K562 (cell line): ENCODE results near the gene RPL22. TPM values are rescaled to one million over a fixed set of nuclear protein-coding genes. Genes with fewer than 3 reads are reported as not detected.

Source experiments
- ATAC-seq: fragments of 200-7000 bp; cut with Tn5 transposase; 3 replicates; pipeline ENCODE4 v1.9.1; 2020; ENCODE audit warnings: moderate library complexity
- BruUV-seq: library from RNA; stranded (reverse); fragments of 400-500 nt; replicated peaks from 2 replicates; lab custom pipeline; 2021; lab: Mats Ljungman, UMichigan
- CTCF ChIA-PET: fragments of 300-600 bp; formaldehyde crosslinking; extraction: SDS; loops from one replicate; lab custom pipeline; 2021; ENCODE audit warnings: low intra/inter-chr PET ratio; lab: Yijun Ruan, JAX
- POLR2A ChIA-PET: fragments of 300-600, 350-650 bp; sonication (Branson Sonifier 250); formaldehyde crosslinking; extraction: SDS; loops from one replicate; lab custom pipeline; 2021; ENCODE audit warnings: antibody characterized with exemption, inconsistent platforms; lab: Yijun Ruan, JAX
- DNase-seq, 4 experiments: peaks; one replicate each; pipeline versions ENCODE4 v3.0.0 to v3.0.0-alpha.2; 2011 to 2018; ENCODE audit warnings: low spot score in 3 of 4, mixed read lengths in 3 of 4; ENCODE audit errors: extremely low read depth in 1 of 4
- FAIRE-seq: peaks from 2 replicates; lab custom pipeline; 2011; peaks lifted over from hg19 to GRCh38; lab: Jason Lieb, UNC
- H2AFZ ChIP-seq: 2 replicates; pipeline ENCODE4 v1.6.0; 2011; ENCODE audit warnings: low read depth, low read length, control low read depth, inconsistent platforms
- H3K27ac ChIP-seq: fragments of 200-600 bp; 3 replicates; pipeline ENCODE4 v1.8.0; 2011; ENCODE audit warnings: low read depth, mild to moderate bottlenecking, control low read depth, inconsistent platforms, low read length, moderate library complexity, mixed read lengths; ENCODE audit errors: extremely low read depth
- H3K27me3 ChIP-seq, 2 experiments: fragments of 300-600 bp in 1 of 2; 2 replicates in 1 of 2; 3 replicates in 1 of 2; pipeline versions ENCODE4 v1.6.0 to v1.8.0; 2011; ENCODE audit warnings: inconsistent platforms in 2 of 2, low read length in 2 of 2, mild to moderate bottlenecking in 1 of 2, mixed read lengths in 1 of 2, moderate library complexity in 1 of 2; ENCODE audit not compliant: control insufficient read depth in 2 of 2, insufficient read depth in 2 of 2
- H3K36me3 ChIP-seq: fragments of 300-600 bp; 3 replicates; pipeline ENCODE4 v1.8.0; 2011; ENCODE audit warnings: mild to moderate bottlenecking, low read length, inconsistent platforms; ENCODE audit not compliant: control insufficient read depth, insufficient read depth
- H3K4me1 ChIP-seq, 2 experiments: fragments of 200-600 bp in 1 of 2; replicated peaks in 1 of 2; 2 replicates in 1 of 2; 3 replicates in 1 of 2; pipeline versions ENCODE4 v1.5.1 to v1.8.0; 2011; ENCODE audit warnings: inconsistent platforms in 2 of 2, low read length in 2 of 2, mild to moderate bottlenecking in 1 of 2, mixed read lengths in 1 of 2, moderate library complexity in 1 of 2; ENCODE audit not compliant: control insufficient read depth in 2 of 2, insufficient read depth in 2 of 2
- H3K4me2 ChIP-seq: 2 replicates; pipeline ENCODE4 v1.6.1; 2011; ENCODE audit warnings: low read length, control low read depth, inconsistent platforms, mixed read lengths; ENCODE audit not compliant: insufficient read depth
- H3K4me3 ChIP-seq: fragments of 200-600 bp; sonication (generic), shearing (Covaris generic); 2 replicates; pipeline ENCODE4 v1.5.1; 2016; ENCODE audit warnings: control low read depth, inconsistent platforms
- H3K79me2 ChIP-seq: fragments of 200-600 bp; 3 replicates; pipeline ENCODE4 v1.8.0; 2011; ENCODE audit warnings: low read length, inconsistent platforms; ENCODE audit not compliant: control insufficient read depth, insufficient read depth
- H3K9ac ChIP-seq, 2 experiments: 2 replicates each; pipeline versions ENCODE4 v1.6.0 to v1.6.1; 2011; ENCODE audit warnings: low read depth in 2 of 2, low read length in 2 of 2, control low read depth in 1 of 2, inconsistent platforms in 1 of 2, mild to moderate bottlenecking in 1 of 2, mixed read lengths in 1 of 2; ENCODE audit not compliant: insufficient read depth in 1 of 2
- H3K9me1 ChIP-seq: one replicate; pipeline ENCODE4 v1.6.0; 2011; ENCODE audit warnings: inconsistent platforms, mild to moderate bottlenecking, low read length, moderate library complexity; ENCODE audit not compliant: control insufficient read depth, insufficient read depth
- H3K9me3 ChIP-seq: replicated peaks from 2 replicates; pipeline ENCODE4 v1.5.1; 2011; ENCODE audit warnings: low read depth, low read length, inconsistent platforms; ENCODE audit not compliant: control insufficient read depth, insufficient read depth
- H4K20me1 ChIP-seq: replicated peaks from 2 replicates; pipeline ENCODE4 v1.6.1; 2011; ENCODE audit warnings: low read length, inconsistent platforms, mixed read lengths; ENCODE audit not compliant: control insufficient read depth, insufficient read depth
- FOXP1 ChIP-seq: sonication (generic); formaldehyde crosslinking; IDR thresholded peaks from 2 replicates; pipeline ENCODE4 v1.8.0; 2022; ENCODE audit warnings: mild to moderate bottlenecking, missing genetic modification reagents
- GABPB2 ChIP-seq: fragments of 250-450 bp; sonication (Bioruptor Pico); conservative IDR thresholded peaks from 2 replicates; pipeline ENCODE4 v1.5.1; 2021; ENCODE audit warnings: mild to moderate bottlenecking
- IRF1 ChIP-seq: sonication (generic); formaldehyde crosslinking; IDR thresholded peaks from 2 replicates; pipeline ENCODE4 v1.8.0; 2022; ENCODE audit warnings: missing genetic modification reagents, mild to moderate bottlenecking, borderline replicate concordance
- JUNB ChIP-seq: fragments of 450-650 bp; formaldehyde crosslinking; conservative IDR thresholded peaks from 2 replicates; pipeline ENCODE4 v1.4.0; 2020; ENCODE audit warnings: mild to moderate bottlenecking
- KAT8 ChIP-seq: fragments of 450-650 bp; IDR thresholded peaks from 2 replicates; pipeline ENCODE4 v1.6.1; 2016; ENCODE audit warnings: low read depth, mild to moderate bottlenecking
- LARP7 ChIP-seq: fragments of 450-650 bp; IDR thresholded peaks from 2 replicates; pipeline ENCODE4 v1.6.1; 2016
- PCBP2 ChIP-seq: fragments of 200-400 bp; formaldehyde crosslinking; IDR thresholded peaks from 2 replicates; pipeline ENCODE4 v1.6.1; 2018; ENCODE audit warnings: low read length, low read depth, mild to moderate bottlenecking, moderate library complexity; ENCODE audit not compliant: poor library complexity, severe bottlenecking
- PHF8 ChIP-seq: fragments of 200-600 bp; sonication (generic); IDR thresholded peaks from 2 replicates; pipeline ENCODE4 v1.6.1; 2012; ENCODE audit warnings: mixed run types, mild to moderate bottlenecking, inconsistent platforms, low read length, moderate library complexity, borderline replicate concordance
- PTRF ChIP-seq: fragments of 450-650 bp; IDR thresholded peaks from 2 replicates; pipeline ENCODE4 v1.6.1; 2016; ENCODE audit warnings: mild to moderate bottlenecking, missing genetic modification characterization, missing compliant biosample characterization
- RBM14 ChIP-seq: fragments of 200-400 bp; formaldehyde crosslinking; IDR thresholded peaks from 2 replicates; pipeline ENCODE4 v1.6.1; 2018; ENCODE audit warnings: low read depth, mild to moderate bottlenecking, low read length, moderate library complexity, borderline replicate concordance; ENCODE audit not compliant: insufficient read depth
- XRCC4 ChIP-seq: IDR thresholded peaks from one replicate; pipeline ENCODE4 v1.6.1; 2011; ENCODE audit not compliant: insufficient read depth, insufficient read length; ENCODE audit errors: extremely low read depth
- ZEB2 ChIP-seq: fragments of 450-650 bp; IDR thresholded peaks from 2 replicates; pipeline ENCODE4 v1.6.1; 2016
- ZNF12 ChIP-seq: sonication (generic); formaldehyde crosslinking; IDR thresholded peaks from 2 replicates; pipeline ENCODE4 v1.4.0; 2020; ENCODE audit warnings: mild to moderate bottlenecking, missing genetic modification reagents
- ZNF253 ChIP-seq: fragments of 250-450 bp; sonication (Bioruptor Pico); conservative IDR thresholded peaks from 2 replicates; pipeline ENCODE4 v1.6.1; 2021; ENCODE audit warnings: mild to moderate bottlenecking
- WGBS: fragments of 100-300 bp; shearing (Covaris generic); methylation state at CpG from one replicate; pipeline ENCODE4 v1.1.6; 2016; ENCODE audit warnings: low coverage, mixed read lengths; ENCODE audit not compliant: insufficient coverage; ENCODE audit errors: missing lambda C conversion rate; 5-methylcytosine and 5-hydroxymethylcytosine counted together
- in situ Hi-C: fragments of 300-500 bp; cut with MboI; formaldehyde crosslinking; loops from 4 replicates; pipeline ENCODE4 v1.15.0; 2018; ENCODE audit warnings: inconsistent platforms, mixed read lengths
- intact Hi-C: fragments of 100-400 bp; cut with micrococcal nuclease; formaldehyde crosslinking; loops from 2 replicates; pipeline ENCODE4 v1.14.2; 2022
- polyA plus RNA-seq, 8 experiments: library from polyadenylated mRNA; depleted of rRNA in 4 of 8; stranded (reverse) in 5 of 8; unstranded in 3 of 8; fragments of >200 nt; fragmentation: Nextera tagmentation in 2 of 8; fragmentation: Illumina TruSeq in 1 of 8; extraction: Ambion mirVana in 2 of 8; extraction: Trizol in 1 of 8; gene quantifications; 2 replicates each; pipeline versions ENCODE4 v1.2.1 to v1.2.3, GENCODE V29; 2011 to 2014; ENCODE audit warnings: inconsistent platforms in 1 of 8, missing spikeins in 1 of 8
- total RNA-seq, 7 experiments: library from RNA; depleted of rRNA in 6 of 7; stranded (reverse); fragments of >200 nt in 6 of 7; fragmentation: Illumina TruSeq in 2 of 7; extraction: Trizol in 2 of 7; gene quantifications; 2 replicates each; pipeline versions ENCODE4 v1.2.1 to v1.2.3, GENCODE V29; 2011 to 2021; ENCODE audit warnings: low replicate concordance in 1 of 7

Gene RPL22
- total and polyA plus RNA-seq, 9 of the 15 experiments (the other 6 are each of a cell fraction or from before 2014, with no cell fraction given) = 467 to 1,165 (median 607) TPM

- CTCF ChIA-PET = no interaction called here
- intact Hi-C loops = no loop called here
- DNase-seq (no peak), ATAC-seq (no peak)
- Histone ChIP-seq H3K27me3 (peaks cover 0 to 9% of the 10 kb centered on the region in 2 experiments; a peak in 1 of 5 replicates), H4K20me1 (peaks cover 31% of the 10 kb centered on the region), H3K27ac (no peak overlapping the region)
- TF ChIP-seq GABPB2 (CRISPR knock-in tag) = no peak
- no peak for TF ChIP-seq FOXP1
- TF ChIP-seq IRF1 (CRISPR knock-in tag) = no peak
- no peak for TF ChIP-seq ZNF253
- no peak for TF ChIP-seq ZEB2
- TF ChIP-seq JUNB (CRISPR knock-in tag) = no peak
- no peak for TF ChIP-seq LARP7
- no peak for TF ChIP-seq ZNF12 (CRISPR knock-in tag)
- no peak for TF ChIP-seq PHF8
- TF ChIP-seq PTRF (tag) = no peak
- no peak for TF ChIP-seq XRCC4
- no peak for TF ChIP-seq KAT8
- TF ChIP-seq PCBP2 = no peak
- no peak for TF ChIP-seq RBM14
- TF ChIP-seq, all 486 proteins: peak for 0
- FAIRE-seq = no peak
- H3K4me2 ChIP-seq = no peak overlapping the region
- no TSS peak for BruUV-seq
- no peak overlapping the region for H3K4me3 ChIP-seq
- WGBS = 73% methylated on average over 20 of the region's 51 CpGs
- no peak overlapping the region for H2AFZ ChIP-seq
- H3K9me1 ChIP-seq = no peaks in the 10 kb centered on the region
- no peaks in the 10 kb centered on the region for H3K36me3 ChIP-seq
- peaks cover 3 to 14% of the 10 kb centered on the region in 2 experiments; a peak in 3 of 5 replicates for H3K4me1 ChIP-seq
- in situ Hi-C loops = no loop called here
- H3K79me2 ChIP-seq = no peaks in the 10 kb centered on the region
- H3K9ac ChIP-seq = peak overlapping the region in 1 of 2 experiments; percentile 10; a peak in 1 of 4 replicates
- POLR2A ChIA-PET = interaction anchor here (0.7 kb wide), 2 partner anchors 9 to 18 kb away, joined by 3 to 4 read pairs; no protein-coding TSS in a partner anchor
- H3K9me3 ChIP-seq = no peaks in the 10 kb centered on the region
Observed at GRCh38 chr1:6178751-6179563, 20.4 kb downstream of the RPL22 start.
